ENCODE results near the gene RXFP4.

RXFP4 gene

GRCh38 chr1:155932487-155932886 lies 9.0 kb upstream of the RXFP4 start:
- no peak for DNase-seq (ENCODE audit: extremely low read depth, insufficient read length)
- H3K4me3 ChIP-seq (replicated peaks; ENCODE audit: low read depth, low read length): peak overlapping the region; percentile 24; the same call in 1 of the 2 replicates
- no peaks in the 10 kb centered on the region for H3K27me3 ChIP-seq (replicated peaks; ENCODE audit: control insufficient read depth, insufficient read depth, low read length)
- H3K36me3 ChIP-seq (ENCODE audit: control insufficient read depth, insufficient read depth, low read length): peaks cover 6% of the 10 kb centered on the region
- TF ChIP-seq CTCF (IDR thresholded peaks at IDR 0.05; ENCODE audit: insufficient read depth, low read length, poor library complexity, severe bottlenecking): no peak

GRCh38 chr1:155933591-155934096 lies 7.8 kb upstream of the RXFP4 start:
- Histone ChIP-seq H3K4me3 (replicated peaks; ENCODE audit: low read depth, low read length) (peak overlapping the region; percentile 95), H3K36me3 (ENCODE audit: control insufficient read depth, insufficient read depth, low read length) (peaks cover 6% of the 10 kb centered on the region), H3K27me3 (replicated peaks; ENCODE audit: control insufficient read depth, insufficient read depth, low read length) (no peaks in the 10 kb centered on the region)
- no peak for DNase-seq (ENCODE audit: extremely low read depth, insufficient read length)
- no peak for TF ChIP-seq CTCF (IDR thresholded peaks at IDR 0.05; ENCODE audit: insufficient read depth, low read length, poor library complexity, severe bottlenecking)

GRCh38 chr1:155934097-155934935 lies 7.1 kb upstream of the RXFP4 start, which contains the start of gene KHDC4:
Gene KHDC4 (minus strand): TSS chr1:155934413. CDS start chr1:155934373, 40 bp downstream.
- Histone ChIP-seq H3K4me3 (replicated peaks; ENCODE audit: low read depth, low read length) (peak within 1 kb of the TSS; percentile 95), H3K36me3 (ENCODE audit: control insufficient read depth, insufficient read depth, low read length) (peaks cover 6% of the 10 kb centered on the region), H3K27me3 (replicated peaks; ENCODE audit: control insufficient read depth, insufficient read depth, low read length) (no peaks in the 10 kb centered on the region)
- TF ChIP-seq CTCF (IDR thresholded peaks at IDR 0.05; ENCODE audit: insufficient read depth, low read length, poor library complexity, severe bottlenecking): peak; percentile 6
- peak; percentile 93 for DNase-seq (ENCODE audit: extremely low read depth, insufficient read length)

- no peak for TF ChIP-seq CTCF (IDR thresholded peaks at IDR 0.05; ENCODE audit: insufficient read depth, low read length, poor library complexity, severe bottlenecking)
- no peak for DNase-seq (ENCODE audit: extremely low read depth, insufficient read length)
Measured at GRCh38 chr1:155934936-155935590, 6.4 kb upstream of the RXFP4 start.

GRCh38 chr1:155938220-155938627 lies 3.2 kb upstream of the RXFP4 start:
- Histone ChIP-seq H3K36me3 (ENCODE audit: control insufficient read depth, insufficient read depth, low read length) (no peaks in the 10 kb centered on the region), H3K4me3 (replicated peaks; ENCODE audit: low read depth, low read length) (no peak overlapping the region), H3K27me3 (replicated peaks; ENCODE audit: control insufficient read depth, insufficient read depth, low read length) (no peaks in the 10 kb centered on the region)
- peak; percentile 61 for TF ChIP-seq CTCF (IDR thresholded peaks at IDR 0.05; ENCODE audit: insufficient read depth, low read length, poor library complexity, severe bottlenecking)
- no peak for DNase-seq (ENCODE audit: extremely low read depth, insufficient read length)

More at GRCh38 chr1:155934936-155935590, 6.4 kb upstream of the RXFP4 start:
- peaks cover 6% of the 10 kb centered on the region for H3K36me3 ChIP-seq (ENCODE audit: control insufficient read depth, insufficient read depth, low read length)
- H3K27me3 ChIP-seq (replicated peaks; ENCODE audit: control insufficient read depth, insufficient read depth, low read length): no peaks in the 10 kb centered on the region
- H3K4me3 ChIP-seq (replicated peaks; ENCODE audit: low read depth, low read length): peak overlapping the region; percentile 95
